HepG2 (cell line): ENCODE data around the gene LOXL3. TPM values are rescaled to one million over a fixed set of nuclear protein-coding genes. Genes with fewer than 3 reads are reported as not detected.

Experiments used
- CCAR2 ChIP-seq: fragments of 200-400 bp; formaldehyde crosslinking; optimal IDR thresholded peaks from 2 replicates; pipeline ENCODE3; 2018; ENCODE audit warnings: low read depth, mild to moderate bottlenecking, low read length, moderate library complexity
- FOXO1 ChIP-seq: sonication (generic); formaldehyde crosslinking; IDR thresholded peaks from 2 replicates; pipeline ENCODE4 v1.4.0; 2020; ENCODE audit warnings: missing genetic modification reagents
- KLF6 ChIP-seq: IDR thresholded peaks from 2 replicates; pipeline ENCODE4 v1.8.0; 2016; ENCODE audit warnings: missing biosample characterization, missing genetic modification reagents
- MAFG ChIP-seq: sonication (generic); formaldehyde crosslinking; IDR thresholded peaks from 2 replicates; pipeline ENCODE4 v1.5.1; 2020; ENCODE audit warnings: mild to moderate bottlenecking, missing genetic modification reagents
- PHF8 ChIP-seq: sonication (generic); formaldehyde crosslinking; IDR thresholded peaks from 2 replicates; pipeline ENCODE4 v1.5.0; 2020; ENCODE audit warnings: missing genetic modification reagents
- RAD21 ChIP-seq: fragments of 450-650 bp; formaldehyde crosslinking; IDR thresholded peaks from 2 replicates; pipeline ENCODE4 v1.5.0; 2020; ENCODE audit warnings: mild to moderate bottlenecking
- RELA ChIP-seq: sonication (generic); formaldehyde crosslinking; IDR thresholded peaks from 2 replicates; pipeline ENCODE4 v1.4.0; 2020; ENCODE audit warnings: missing genetic modification reagents
- SAFB2 ChIP-seq: sonication (generic); formaldehyde crosslinking; IDR thresholded peaks from 2 replicates; pipeline ENCODE4 v1.5.1; 2020; ENCODE audit warnings: missing genetic modification reagents, low read depth, mild to moderate bottlenecking, borderline replicate concordance
- TAF1 ChIP-seq: sonication (generic); formaldehyde crosslinking; IDR thresholded peaks from 2 replicates; pipeline ENCODE4 v1.4.0; 2020; ENCODE audit warnings: missing genetic modification reagents
- ZKSCAN1 ChIP-seq: fragments of 150-350 bp; IDR thresholded peaks from 2 replicates; pipeline ENCODE4 v1.6.1; 2014; ENCODE audit warnings: low read length
- ZKSCAN5 ChIP-seq: sonication (generic); formaldehyde crosslinking; IDR thresholded peaks from 2 replicates; pipeline ENCODE4 v1.5.1; 2020; ENCODE audit warnings: mild to moderate bottlenecking, missing genetic modification reagents
- ZNF121 ChIP-seq: sonication (generic); formaldehyde crosslinking; IDR thresholded peaks from 2 replicates; pipeline ENCODE4 v1.5.0; 2020; ENCODE audit warnings: mild to moderate bottlenecking, missing genetic modification reagents
- ZNF34 ChIP-seq: sonication (generic); formaldehyde crosslinking; IDR thresholded peaks from 2 replicates; pipeline ENCODE4 v1.4.0; 2020; ENCODE audit warnings: mild to moderate bottlenecking, missing genetic modification reagents, borderline replicate concordance
- ZNF382 ChIP-seq: sonication (generic); formaldehyde crosslinking; IDR thresholded peaks from 2 replicates; pipeline ENCODE4 v1.5.0; 2020; ENCODE audit warnings: missing genetic modification reagents, mild to moderate bottlenecking, borderline replicate concordance
- ZNF709 ChIP-seq: sonication (generic); formaldehyde crosslinking; IDR thresholded peaks from 2 replicates; pipeline ENCODE4 v1.5.0; 2020; ENCODE audit warnings: mild to moderate bottlenecking, missing genetic modification reagents
- polyA plus RNA-seq, 8 experiments: library from polyadenylated mRNA; depleted of rRNA in 3 of 8; stranded (reverse) in 7 of 8; unstranded in 1 of 8; fragments of >200 nt; fragmentation: Illumina TruSeq in 4 of 8; extraction: Trizol in 4 of 8; gene quantifications; 2 replicates each; pipeline versions ENCODE4 v1.2.1 to v1.2.3, GENCODE V29; 2011 to 2016; ENCODE audit warnings: low read depth in 4 of 8, missing spikeins in 1 of 8, mixed read lengths in 1 of 8; ENCODE audit not compliant: insufficient read depth in 1 of 8
- total RNA-seq, 5 experiments: library from RNA; depleted of rRNA; stranded (reverse); fragments of >200 nt; fragmentation: Illumina TruSeq; extraction: Trizol; gene quantifications; 2 replicates each; pipeline ENCODE4 v1.2.3, GENCODE V29; 2016; ENCODE audit warnings: low read depth in 1 of 5
- TF ChIP-seq, protein P1 (sequence below): sonication (generic); formaldehyde crosslinking; conservative IDR thresholded peaks from 2 replicates; pipeline ENCODE4 v1.4.0; 2020; ENCODE audit warnings: missing genetic modification reagents
- TF ChIP-seq, protein P2 (sequence below): fragments of 450-650 bp; IDR thresholded peaks from 2 replicates; pipeline ENCODE4 v1.6.1; 2017
- TF ChIP-seq, protein P3 (sequence below): sonication (generic); formaldehyde crosslinking; IDR thresholded peaks from 2 replicates; pipeline ENCODE4 v1.8.1; 2022; ENCODE audit warnings: low read depth, mild to moderate bottlenecking, missing genetic modification reagents
- TF ChIP-seq, protein P4 (sequence below): sonication (generic); formaldehyde crosslinking; IDR thresholded peaks from 2 replicates; pipeline ENCODE4 v1.5.0; 2020; ENCODE audit warnings: missing genetic modification reagents
- TF ChIP-seq, protein P5 (sequence below): sonication (generic); formaldehyde crosslinking; IDR thresholded peaks from 2 replicates; pipeline ENCODE4 v1.4.0; 2020; ENCODE audit warnings: missing genetic modification reagents, borderline replicate concordance

Gene LOXL3
- total and polyA plus RNA-seq, 2 of the 13 experiments (the other 11 are each of a cell fraction or from before 2014, with no cell fraction given): 0.55 to 6.5 TPM

GRCh38 chr2:74482801-74483674 is 70.7 kb downstream of the LOXL3 start, which contains the start of the genes CCDC142 and TTC31 (continued):
- TF ChIP-seq, protein P1, sequence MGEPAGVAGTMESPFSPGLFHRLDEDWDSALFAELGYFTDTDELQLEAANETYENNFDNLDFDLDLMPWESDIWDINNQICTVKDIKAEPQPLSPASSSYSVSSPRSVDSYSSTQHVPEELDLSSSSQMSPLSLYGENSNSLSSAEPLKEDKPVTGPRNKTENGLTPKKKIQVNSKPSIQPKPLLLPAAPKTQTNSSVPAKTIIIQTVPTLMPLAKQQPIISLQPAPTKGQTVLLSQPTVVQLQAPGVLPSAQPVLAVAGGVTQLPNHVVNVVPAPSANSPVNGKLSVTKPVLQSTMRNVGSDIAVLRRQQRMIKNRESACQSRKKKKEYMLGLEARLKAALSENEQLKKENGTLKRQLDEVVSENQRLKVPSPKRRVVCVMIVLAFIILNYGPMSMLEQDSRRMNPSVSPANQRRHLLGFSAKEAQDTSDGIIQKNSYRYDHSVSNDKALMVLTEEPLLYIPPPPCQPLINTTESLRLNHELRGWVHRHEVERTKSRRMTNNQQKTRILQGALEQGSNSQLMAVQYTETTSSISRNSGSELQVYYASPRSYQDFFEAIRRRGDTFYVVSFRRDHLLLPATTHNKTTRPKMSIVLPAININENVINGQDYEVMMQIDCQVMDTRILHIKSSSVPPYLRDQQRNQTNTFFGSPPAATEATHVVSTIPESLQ (CRISPR knock-in tag): no peak
- no peak for TF ChIP-seq MAFG (CRISPR knock-in tag)
- peak; percentile 21 for TF ChIP-seq SAFB2
- TF ChIP-seq CCAR2: no peak
- TF ChIP-seq, protein P2, sequence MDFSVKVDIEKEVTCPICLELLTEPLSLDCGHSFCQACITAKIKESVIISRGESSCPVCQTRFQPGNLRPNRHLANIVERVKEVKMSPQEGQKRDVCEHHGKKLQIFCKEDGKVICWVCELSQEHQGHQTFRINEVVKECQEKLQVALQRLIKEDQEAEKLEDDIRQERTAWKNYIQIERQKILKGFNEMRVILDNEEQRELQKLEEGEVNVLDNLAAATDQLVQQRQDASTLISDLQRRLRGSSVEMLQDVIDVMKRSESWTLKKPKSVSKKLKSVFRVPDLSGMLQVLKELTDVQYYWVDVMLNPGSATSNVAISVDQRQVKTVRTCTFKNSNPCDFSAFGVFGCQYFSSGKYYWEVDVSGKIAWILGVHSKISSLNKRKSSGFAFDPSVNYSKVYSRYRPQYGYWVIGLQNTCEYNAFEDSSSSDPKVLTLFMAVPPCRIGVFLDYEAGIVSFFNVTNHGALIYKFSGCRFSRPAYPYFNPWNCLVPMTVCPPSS: no peak
- peak; percentile 19; the same call in 1 of the 2 replicates for TF ChIP-seq ZKSCAN1
- TF ChIP-seq, protein P3, sequence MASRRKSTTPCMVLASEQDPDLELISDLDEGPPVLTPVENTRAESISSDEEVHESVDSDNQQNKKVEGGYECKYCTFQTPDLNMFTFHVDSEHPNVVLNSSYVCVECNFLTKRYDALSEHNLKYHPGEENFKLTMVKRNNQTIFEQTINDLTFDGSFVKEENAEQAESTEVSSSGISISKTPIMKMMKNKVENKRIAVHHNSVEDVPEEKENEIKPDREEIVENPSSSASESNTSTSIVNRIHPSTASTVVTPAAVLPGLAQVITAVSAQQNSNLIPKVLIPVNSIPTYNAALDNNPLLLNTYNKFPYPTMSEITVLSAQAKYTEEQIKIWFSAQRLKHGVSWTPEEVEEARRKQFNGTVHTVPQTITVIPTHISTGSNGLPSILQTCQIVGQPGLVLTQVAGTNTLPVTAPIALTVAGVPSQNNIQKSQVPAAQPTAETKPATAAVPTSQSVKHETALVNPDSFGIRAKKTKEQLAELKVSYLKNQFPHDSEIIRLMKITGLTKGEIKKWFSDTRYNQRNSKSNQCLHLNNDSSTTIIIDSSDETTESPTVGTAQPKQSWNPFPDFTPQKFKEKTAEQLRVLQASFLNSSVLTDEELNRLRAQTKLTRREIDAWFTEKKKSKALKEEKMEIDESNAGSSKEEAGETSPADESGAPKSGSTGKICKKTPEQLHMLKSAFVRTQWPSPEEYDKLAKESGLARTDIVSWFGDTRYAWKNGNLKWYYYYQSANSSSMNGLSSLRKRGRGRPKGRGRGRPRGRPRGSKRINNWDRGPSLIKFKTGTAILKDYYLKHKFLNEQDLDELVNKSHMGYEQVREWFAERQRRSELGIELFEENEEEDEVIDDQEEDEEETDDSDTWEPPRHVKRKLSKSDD (CRISPR knock-in tag): peak; percentile 77
- no peak for TF ChIP-seq ZNF121
- peak; percentile 68; the same call in 1 of the 2 replicates for TF ChIP-seq ZNF709
- TF ChIP-seq KLF6: peak; percentile 78; the same call in 1 of the 2 replicates
- no peak for TF ChIP-seq ZNF382
- TF ChIP-seq ZNF34: no peak; the same call in 1 of the 2 replicates
- peak; percentile 90 for TF ChIP-seq TAF1 (CRISPR knock-in tag)
- TF ChIP-seq RAD21 (CRISPR knock-in tag): peak; percentile 94
- no peak for TF ChIP-seq FOXO1
- TF ChIP-seq ZKSCAN5 (CRISPR knock-in tag): no peak
- TF ChIP-seq, protein P4, sequence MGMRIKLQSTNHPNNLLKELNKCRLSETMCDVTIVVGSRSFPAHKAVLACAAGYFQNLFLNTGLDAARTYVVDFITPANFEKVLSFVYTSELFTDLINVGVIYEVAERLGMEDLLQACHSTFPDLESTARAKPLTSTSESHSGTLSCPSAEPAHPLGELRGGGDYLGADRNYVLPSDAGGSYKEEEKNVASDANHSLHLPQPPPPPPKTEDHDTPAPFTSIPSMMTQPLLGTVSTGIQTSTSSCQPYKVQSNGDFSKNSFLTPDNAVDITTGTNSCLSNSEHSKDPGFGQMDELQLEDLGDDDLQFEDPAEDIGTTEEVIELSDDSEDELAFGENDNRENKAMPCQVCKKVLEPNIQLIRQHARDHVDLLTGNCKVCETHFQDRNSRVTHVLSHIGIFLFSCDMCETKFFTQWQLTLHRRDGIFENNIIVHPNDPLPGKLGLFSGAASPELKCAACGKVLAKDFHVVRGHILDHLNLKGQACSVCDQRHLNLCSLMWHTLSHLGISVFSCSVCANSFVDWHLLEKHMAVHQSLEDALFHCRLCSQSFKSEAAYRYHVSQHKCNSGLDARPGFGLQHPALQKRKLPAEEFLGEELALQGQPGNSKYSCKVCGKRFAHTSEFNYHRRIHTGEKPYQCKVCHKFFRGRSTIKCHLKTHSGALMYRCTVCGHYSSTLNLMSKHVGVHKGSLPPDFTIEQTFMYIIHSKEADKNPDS (CRISPR knock-in tag): peak; percentile 88; the same call in 1 of the 2 replicates
- peak; percentile 88 for TF ChIP-seq PHF8 (CRISPR knock-in tag)
- peak; percentile 4; the same call in 1 of the 2 replicates for TF ChIP-seq RELA
- TF ChIP-seq, protein P5, sequence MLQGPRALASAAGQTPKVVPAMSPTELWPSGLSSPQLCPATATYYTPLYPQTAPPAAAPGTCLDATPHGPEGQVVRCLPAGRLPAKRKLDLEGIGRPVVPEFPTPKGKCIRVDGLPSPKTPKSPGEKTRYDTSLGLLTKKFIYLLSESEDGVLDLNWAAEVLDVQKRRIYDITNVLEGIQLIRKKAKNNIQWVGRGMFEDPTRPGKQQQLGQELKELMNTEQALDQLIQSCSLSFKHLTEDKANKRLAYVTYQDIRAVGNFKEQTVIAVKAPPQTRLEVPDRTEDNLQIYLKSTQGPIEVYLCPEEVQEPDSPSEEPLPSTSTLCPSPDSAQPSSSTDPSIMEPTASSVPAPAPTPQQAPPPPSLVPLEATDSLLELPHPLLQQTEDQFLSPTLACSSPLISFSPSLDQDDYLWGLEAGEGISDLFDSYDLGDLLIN (CRISPR knock-in tag): no peak; the same call in 1 of the 2 replicates
